Upper lobe of right lung (tissue), 1 donor: ENCODE results near the gene PLXDC1. TPM values are rescaled to one million over a fixed set of nuclear protein-coding genes. Genes with fewer than 3 reads are reported as not detected.
A peak's percentile ranks its signal among the peaks of the same experiment; 100 is the strongest.

Experiments
- ATAC-seq: fragments of 200-7000 bp; cut with Tn5 transposase; one replicate; pipeline ENCODE4 v1.9.1; 2020; ENCODE audit warnings: mild to moderate bottlenecking, moderate library complexity
- DNase-seq: peaks from one replicate; pipeline ENCODE4 v3.0.0-alpha.2; 2020
- H3K27ac ChIP-seq: fragments of 200-600 bp; one replicate; pipeline ENCODE4 v1.8.0; 2022
- H3K27me3 ChIP-seq: fragments of 200-600 bp; one replicate; pipeline ENCODE4 v1.8.0; 2022; ENCODE audit warnings: mild to moderate bottlenecking
- H3K36me3 ChIP-seq: fragments of 200-600 bp; one replicate; pipeline ENCODE4 v1.8.0; 2022
- H3K4me1 ChIP-seq: fragments of 200-600 bp; one replicate; pipeline ENCODE4 v1.8.0; 2022
- H3K4me3 ChIP-seq: fragments of 200-600 bp; one replicate; pipeline ENCODE4 v1.8.0; 2022; ENCODE audit warnings: mild to moderate bottlenecking
- H3K9me3 ChIP-seq: fragments of 200-600 bp; one replicate; pipeline ENCODE4 v1.8.0; 2022
- intact Hi-C: fragments of 100-400 bp; cut with DNase I; formaldehyde crosslinking; loops from one replicate; pipeline ENCODE4 v1.11.0; 2022
- total RNA-seq: library from RNA; stranded (reverse); fragmentation: NEBNext Ultra II Directional; extraction: Animal tissue kit (Norgen Biotek cat#: 25700); gene quantifications from one replicate; pipeline ENCODE4 v1.2.1, GENCODE V29; 2021
- TF ChIP-seq, protein P1 (sequence below): fragments of 200-600 bp; IDR thresholded peaks from one replicate; pipeline ENCODE4 v1.8.0; 2022; ENCODE audit warnings: antibody characterized with exemption
- donor health status: DM: no; HTN: yes; CAD: no; lungs with severe emphysema.

The PLXDC1 gene
- total RNA-seq, 1 donor from 2014 or later = 14.4 TPM

DNA sequence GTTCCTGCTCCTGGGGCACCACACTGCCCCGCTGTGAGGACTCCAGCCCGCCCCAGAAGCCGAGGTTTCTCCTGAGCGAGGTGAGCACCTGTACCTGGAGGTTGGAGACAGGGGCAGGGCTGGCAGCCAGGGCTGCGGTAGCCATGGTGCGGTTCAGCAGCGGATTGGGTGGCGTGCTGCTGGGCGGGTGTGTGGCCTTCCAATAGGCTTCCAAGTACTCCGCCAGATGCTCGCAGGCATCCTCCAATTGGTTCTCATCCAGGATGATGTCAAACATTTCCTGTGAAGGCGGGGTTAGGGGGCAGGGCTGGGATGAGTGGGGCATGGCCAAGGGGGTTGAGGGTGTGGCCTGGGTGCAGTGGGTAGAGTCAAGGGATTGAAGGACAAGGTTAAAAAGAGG lies 25.8 kb upstream of the PLXDC1 start:
- TF ChIP-seq, protein P1, sequence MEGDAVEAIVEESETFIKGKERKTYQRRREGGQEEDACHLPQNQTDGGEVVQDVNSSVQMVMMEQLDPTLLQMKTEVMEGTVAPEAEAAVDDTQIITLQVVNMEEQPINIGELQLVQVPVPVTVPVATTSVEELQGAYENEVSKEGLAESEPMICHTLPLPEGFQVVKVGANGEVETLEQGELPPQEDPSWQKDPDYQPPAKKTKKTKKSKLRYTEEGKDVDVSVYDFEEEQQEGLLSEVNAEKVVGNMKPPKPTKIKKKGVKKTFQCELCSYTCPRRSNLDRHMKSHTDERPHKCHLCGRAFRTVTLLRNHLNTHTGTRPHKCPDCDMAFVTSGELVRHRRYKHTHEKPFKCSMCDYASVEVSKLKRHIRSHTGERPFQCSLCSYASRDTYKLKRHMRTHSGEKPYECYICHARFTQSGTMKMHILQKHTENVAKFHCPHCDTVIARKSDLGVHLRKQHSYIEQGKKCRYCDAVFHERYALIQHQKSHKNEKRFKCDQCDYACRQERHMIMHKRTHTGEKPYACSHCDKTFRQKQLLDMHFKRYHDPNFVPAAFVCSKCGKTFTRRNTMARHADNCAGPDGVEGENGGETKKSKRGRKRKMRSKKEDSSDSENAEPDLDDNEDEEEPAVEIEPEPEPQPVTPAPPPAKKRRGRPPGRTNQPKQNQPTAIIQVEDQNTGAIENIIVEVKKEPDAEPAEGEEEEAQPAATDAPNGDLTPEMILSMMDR = no peak
- no peak for DNase-seq
- Histone ChIP-seq H3K9me3 (no peaks in the 10 kb centered on the region), H3K27me3 (no peaks in the 10 kb centered on the region), H3K36me3 (peaks cover 32% of the 10 kb centered on the region), H3K27ac (no peak overlapping the region), H3K4me3 (no peak overlapping the region), H3K4me1 (no peaks in the 10 kb centered on the region)
- intact Hi-C loops = no loop called here
- no peak for ATAC-seq

DNA sequence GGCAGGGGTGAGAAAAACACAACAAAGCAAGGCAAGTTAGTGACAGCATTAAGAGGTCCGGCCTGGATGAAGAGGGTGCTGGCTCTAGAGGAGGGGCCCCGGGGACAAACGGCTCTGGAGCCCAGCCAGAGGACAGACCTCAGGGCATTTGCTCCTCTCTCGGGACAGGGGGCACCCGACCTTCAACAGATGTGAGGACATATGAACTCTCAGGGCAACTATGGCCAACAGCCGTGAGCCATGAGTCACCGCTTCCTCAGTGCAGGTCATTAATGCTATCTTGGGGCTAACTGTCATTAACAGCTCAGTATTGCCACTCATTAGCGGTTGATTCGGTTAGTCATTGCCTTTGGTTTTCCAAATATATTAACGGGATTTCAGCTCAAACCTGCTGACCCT lies 24.3 kb upstream of the PLXDC1 start:
- Histone ChIP-seq H3K9me3 (no peaks in the 10 kb centered on the region), H3K27ac (no peak overlapping the region), H3K27me3 (no peaks in the 10 kb centered on the region), H3K4me3 (no peak overlapping the region), H3K36me3 (peaks cover 24% of the 10 kb centered on the region), H3K4me1 (no peaks in the 10 kb centered on the region)
- DNase-seq = no peak
- intact Hi-C loops = no loop called here
- no peak for ATAC-seq
- TF ChIP-seq, protein P1 = no peak

DNA sequence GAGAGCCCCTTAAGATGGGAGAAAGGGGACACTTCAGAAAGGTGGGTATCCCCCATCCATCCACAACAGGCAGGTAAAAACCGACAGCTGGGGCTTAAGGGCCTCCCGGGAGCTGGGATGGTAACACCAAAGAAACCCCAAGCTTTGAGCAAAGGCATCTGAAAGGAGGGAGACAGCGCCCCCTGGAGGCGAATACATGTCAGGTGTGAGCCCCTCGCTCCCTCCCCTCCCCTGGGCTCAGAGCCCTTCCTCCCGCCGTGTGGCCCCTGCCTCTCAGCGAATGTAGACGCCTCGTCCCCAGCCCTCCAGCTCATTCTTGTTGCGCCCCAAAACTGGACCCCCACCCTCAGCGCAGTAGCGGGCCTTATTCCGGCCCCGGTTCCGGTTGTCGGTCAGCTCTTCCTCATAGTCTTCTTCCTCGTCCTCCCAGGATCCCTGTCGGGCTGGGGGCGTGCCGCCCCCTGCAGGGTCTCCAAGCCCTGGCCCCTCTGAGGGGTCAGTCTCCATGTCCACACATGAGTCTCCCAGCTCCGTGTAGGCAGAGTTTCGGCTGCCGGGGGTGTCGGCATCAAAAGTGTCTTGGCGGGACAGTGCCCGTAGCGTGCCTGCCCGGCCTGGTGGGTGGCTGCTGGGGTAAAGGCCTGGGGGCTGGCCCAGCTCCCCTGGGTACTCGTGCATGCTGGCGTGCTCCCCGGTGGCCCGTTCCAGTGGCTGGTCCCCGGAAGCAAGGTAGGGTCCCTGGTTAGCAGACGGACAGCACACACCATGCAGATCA lies 23.7 kb upstream of the PLXDC1 start:
- peak; percentile 81 for DNase-seq
- H3K36me3 ChIP-seq = peaks cover 18% of the 10 kb centered on the region
- TF ChIP-seq, protein P1 = peak; percentile 93
- ATAC-seq = peak; percentile 82
- no peaks in the 10 kb centered on the region for H3K27me3 ChIP-seq
- intact Hi-C loops = no loop called here
- no peak overlapping the region for H3K4me3 ChIP-seq
- no peak overlapping the region for H3K27ac ChIP-seq
- no peaks in the 10 kb centered on the region for H3K4me1 ChIP-seq
- H3K9me3 ChIP-seq = no peaks in the 10 kb centered on the region

DNA sequence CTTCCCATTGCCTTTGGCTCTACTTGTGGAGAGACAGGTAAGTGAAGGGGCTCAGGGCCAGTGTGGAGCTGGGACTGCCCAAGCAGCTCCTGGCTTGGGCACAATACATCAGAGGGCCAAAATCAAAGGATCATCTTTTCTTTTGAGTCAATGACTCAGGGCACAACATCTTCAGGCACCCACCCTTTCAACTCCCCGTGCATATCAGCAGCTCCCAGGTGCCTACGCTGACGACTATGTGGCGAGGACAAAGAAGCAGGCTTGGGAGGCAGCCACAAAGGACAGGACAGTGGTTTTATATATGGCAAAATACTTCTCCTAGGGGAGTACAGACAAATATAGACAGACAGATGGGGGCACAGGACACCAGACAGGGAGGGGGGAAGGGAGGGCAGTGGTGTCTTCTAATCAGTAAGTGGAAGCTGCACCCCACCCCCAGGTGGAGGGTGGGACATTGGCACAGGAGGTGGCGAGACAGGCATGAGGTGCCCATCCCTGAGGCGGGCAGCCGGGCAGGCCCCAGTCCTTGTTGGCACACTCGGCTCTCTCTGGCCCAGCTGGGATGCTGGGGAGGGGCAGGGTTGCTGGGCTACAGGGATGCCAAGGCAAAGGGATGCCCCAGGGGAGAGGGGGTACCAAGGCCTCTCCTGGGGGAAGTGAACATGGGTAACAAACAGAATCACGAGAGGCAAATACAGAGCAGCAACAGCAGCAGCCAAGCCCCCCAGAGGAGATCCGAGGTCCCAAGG lies 22.3 kb upstream of the PLXDC1 start:
- Histone ChIP-seq H3K27me3 (no peaks in the 10 kb centered on the region), H3K4me1 (no peaks in the 10 kb centered on the region), H3K4me3 (no peak overlapping the region), H3K9me3 (no peaks in the 10 kb centered on the region), H3K27ac (no peak overlapping the region), H3K36me3 (peaks cover 18% of the 10 kb centered on the region)
- intact Hi-C loops = no loop called here
- TF ChIP-seq, protein P1 = no peak
- DNase-seq (no peak), ATAC-seq (no peak)

DNA sequence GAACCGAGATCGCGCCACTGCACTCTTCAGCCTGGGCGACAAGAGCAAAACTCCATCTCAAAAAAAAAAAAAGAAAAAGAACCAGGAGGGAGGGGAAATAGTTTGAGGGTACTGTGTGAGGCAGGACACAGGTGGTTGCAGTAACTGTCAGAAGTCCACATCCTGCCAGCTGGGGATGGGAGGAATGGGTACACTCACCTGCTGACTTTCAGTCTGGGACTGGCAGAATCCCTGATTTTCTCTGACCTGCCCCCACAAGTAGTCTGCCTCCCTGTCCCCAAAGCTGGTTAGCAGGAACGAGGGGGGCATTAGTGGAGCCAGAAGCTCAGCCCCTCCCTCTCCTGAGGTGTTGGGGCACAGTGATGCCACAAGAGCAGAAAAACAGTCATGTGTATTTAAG lies 21.6 kb upstream of the PLXDC1 start:
- Histone ChIP-seq H3K36me3 (peaks cover 18% of the 10 kb centered on the region), H3K27ac (no peak overlapping the region), H3K9me3 (no peaks in the 10 kb centered on the region), H3K27me3 (no peaks in the 10 kb centered on the region), H3K4me1 (no peaks in the 10 kb centered on the region), H3K4me3 (no peak overlapping the region)
- DNase-seq (no peak), ATAC-seq (no peak)
- intact Hi-C loops = no loop called here
- TF ChIP-seq, protein P1 = no peak
